ENCODE data around the gene MYO10.
"Not testable (repeated sequence)": the region's sequence is repeated elsewhere in the genome, so short reads cannot be mapped to it uniquely, and the experiment has no call there.

Gene MYO10

GRCh38 chr5:16884595-16884994 lies 51.5 kb downstream of the MYO10 start:
- DNase-seq: no peak

- DNase-seq: no peak
These were observed 52.3 kb downstream of the MYO10 start for GRCh38 chr5:16883806-16884205.

DNA sequence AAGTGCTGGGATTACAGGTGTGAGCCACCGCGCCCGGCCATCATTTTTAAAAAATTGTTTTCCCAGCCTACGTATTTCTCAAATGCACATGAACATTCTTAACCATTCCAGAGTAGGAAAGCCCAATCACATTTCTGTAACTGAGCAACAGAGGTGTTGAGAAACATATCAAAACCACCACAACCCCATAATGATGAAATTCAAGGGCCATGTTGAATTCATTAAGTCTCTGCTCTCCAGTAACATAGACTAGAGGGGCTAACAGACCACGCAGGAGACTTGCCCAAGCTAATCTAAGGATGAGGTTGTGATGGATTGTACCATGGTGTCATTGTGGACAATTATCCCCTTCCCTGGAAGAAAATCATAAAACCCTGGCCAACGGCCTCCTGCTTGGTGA lies 52.9 kb downstream of the MYO10 start:
- no peak for DNase-seq

DNA sequence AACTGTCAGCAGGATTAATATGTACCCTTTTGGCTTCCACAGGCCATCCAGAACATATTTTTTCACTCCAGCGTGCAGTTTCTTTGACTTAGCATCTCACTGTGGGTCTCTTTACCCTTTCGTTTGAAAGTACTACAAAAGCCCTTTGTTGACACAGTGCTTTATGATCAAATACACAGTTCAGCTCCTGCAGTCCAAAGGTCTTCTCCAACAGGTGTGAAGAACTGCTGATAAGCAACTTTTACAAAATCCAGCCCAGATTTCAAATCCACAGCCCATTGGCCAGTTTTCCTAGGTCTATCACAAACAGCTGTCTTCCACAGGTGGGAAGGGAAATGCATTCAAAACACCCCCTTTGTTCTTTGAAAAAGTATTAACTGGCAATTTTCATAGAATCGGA lies 54.8 kb downstream of the MYO10 start:
- no peak for DNase-seq

DNA sequence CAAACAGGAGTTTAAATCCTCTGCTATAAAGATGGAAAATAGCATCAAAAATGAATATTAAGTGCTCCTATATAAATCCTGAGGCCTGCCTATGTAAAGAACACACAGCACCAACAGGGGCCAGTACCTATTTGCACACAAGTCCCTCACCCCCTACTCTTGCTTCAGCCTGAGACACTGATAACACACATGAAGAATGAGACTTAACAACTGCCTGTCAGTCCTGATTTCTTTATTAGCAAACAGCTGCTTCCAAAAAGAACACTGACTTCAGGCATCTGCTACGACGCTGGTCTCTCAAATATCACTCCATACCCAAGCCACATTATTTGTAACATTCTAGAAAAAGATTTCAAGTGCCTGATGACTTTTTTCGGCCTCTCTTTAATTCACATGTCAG lies 55.5 kb downstream of the MYO10 start:
- no peak for DNase-seq

DNA sequence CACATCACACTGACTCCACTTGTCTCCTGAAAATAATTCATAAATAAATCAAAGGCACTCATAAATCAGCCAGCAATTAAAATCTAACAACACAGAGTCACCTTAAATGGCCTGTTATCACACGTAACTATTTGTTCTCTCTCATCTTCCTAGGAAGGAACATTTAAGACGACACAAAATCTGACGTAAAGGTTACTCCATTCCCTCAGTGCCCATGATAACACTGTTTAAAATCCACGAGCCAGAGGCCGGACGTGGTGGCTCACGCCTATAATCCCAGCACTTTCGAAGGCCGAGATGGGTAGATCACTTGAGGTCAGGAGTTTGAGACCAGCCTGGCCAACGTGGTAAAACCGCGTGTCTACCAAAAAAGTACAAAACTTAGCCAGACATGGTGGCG lies 56.4 kb downstream of the MYO10 start:
- no peak for DNase-seq

- DNase-seq: no peak
These were observed 56.9 kb downstream of the MYO10 start for GRCh38 chr5:16879191-16879590.

DNA sequence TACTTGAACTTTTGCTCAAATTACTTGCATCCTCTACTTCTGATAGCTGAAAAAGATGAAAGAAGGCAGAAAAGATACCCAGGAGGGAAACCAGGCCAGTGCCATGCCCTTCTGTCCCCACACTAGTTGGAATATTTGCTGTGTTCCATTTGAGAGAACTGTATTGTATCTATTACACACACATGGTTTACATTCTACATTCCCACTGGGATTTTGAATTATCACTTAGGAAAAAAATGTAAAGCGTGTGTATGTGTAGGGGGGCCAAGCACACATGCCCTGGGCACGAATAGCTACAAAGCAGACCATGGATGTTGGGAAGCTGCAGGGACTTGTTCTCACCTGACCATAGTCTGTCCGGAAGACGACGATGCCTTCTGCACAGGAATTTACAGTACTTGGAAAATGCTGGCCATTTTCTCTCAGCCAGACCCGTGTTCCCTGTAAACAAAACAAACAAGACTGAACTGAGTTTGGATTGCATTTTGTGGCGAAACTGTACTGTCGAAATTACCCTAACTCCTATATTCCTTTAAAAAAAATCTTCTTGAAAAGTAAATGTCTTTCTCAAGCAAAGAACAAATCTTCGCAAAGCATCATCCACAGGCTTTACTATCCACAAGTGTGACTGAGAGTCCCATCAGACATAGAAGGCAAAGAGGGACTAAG lies 58.7 kb downstream of the MYO10 start:
- DNase-seq: no peak

- not testable (repeated sequence) for DNase-seq
These were observed 61.7 kb downstream of the MYO10 start for GRCh38 chr5:16874424-16874823.

GRCh38 chr5:16871746-16872339 lies 64.2 kb downstream of the MYO10 start:
- DNase-seq: no peak

GRCh38 chr5:16870878-16871277 lies 65.2 kb downstream of the MYO10 start:
- DNase-seq: no peak

- no peak for DNase-seq
These were observed 66.0 kb downstream of the MYO10 start for GRCh38 chr5:16869821-16870796.

DNA sequence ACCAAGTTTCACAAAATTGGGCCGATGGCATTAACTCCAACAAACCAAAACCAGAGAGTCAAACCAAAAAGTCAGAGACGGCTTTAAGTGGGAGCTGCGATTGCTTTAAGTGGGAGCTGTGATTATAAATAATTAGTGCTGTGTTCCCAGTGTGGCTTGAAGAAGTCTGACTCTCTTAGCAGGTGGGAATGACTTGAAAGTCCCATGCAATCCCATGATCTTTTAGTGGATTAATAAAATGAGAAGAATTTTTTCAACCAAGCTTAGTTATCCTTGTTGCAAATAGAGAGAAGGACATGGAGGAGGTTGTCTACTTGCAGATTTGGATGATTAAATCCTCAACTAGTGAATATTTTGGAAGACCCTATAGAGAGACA lies 68.5 kb downstream of the MYO10 start:
- DNase-seq: no peak

DNA sequence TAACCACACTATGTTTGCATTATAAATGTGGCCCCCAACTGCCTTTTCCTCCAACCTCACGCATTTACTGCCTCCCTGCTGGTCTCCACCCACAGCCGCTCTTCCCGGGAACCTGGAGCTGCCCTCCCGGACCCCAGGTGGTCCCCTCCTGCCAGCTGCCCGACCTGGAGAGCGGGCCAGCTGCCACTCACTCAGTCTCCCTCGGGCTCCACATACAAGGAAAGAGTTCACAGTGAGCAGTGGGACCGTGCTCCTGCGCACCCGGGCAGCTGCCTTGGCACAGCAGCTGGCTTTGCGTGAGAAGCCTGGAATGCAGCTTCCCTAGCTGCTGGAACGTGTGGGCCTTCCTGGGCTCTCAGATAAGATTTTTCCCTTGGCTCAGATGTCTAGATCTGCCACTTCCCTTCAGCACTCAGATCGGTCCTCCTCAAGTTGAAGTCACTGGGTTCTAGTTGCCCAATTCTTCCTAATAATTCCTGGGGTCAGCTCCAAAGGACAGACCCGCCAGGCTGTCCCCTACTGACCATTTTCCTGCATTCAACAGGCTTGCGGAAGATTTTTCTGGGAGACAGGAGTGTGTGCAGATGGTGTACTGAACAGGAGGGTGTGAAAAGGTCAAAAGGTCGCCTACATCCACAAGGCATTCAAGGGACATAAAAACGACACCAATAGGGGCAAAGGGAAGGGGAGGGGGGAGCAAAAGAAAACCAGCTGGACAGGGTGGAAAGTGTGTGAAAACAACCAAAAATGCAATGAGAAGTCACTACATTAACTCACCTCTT lies 69.1 kb downstream of the MYO10 start:
- no peak for DNase-seq

DNA sequence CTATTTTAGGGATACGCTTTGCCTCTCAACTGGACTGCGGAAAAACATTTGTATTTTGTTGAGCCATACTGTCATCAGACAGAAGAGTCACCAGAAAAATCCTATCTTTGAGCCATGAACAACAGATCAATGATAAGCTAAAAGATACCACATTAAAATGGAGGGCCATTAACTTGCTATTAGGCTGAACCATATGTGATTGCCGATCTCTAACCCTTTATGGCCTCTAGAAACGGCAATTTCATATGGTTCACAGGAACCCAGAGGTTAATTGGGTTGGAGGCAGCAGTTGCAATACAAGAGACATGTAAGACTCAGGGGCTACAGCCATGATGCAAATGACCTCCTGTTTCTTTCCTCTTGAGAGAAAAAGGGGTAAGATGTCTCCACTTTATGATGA lies 69.8 kb downstream of the MYO10 start:
- no peak for DNase-seq

DNA sequence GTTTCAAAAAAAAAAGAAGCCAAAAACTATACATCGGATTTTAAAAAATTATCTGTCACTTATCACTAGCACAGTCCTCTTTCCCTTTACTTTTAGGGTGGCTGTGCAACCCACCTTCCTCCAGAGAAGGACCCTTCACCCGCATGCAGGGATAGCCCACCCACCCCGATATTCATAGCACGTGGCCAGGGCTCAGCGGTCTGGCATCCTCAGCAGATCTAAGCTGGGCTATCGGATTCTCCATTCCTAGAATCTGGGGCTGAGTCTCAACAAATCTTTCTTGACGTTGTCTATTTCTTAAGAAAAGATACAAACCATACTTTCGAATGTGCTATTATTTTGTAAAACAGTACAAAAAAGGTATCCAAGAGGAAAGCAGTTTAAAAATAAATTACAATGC lies 70.9 kb downstream of the MYO10 start:
- DNase-seq: no peak

DNA sequence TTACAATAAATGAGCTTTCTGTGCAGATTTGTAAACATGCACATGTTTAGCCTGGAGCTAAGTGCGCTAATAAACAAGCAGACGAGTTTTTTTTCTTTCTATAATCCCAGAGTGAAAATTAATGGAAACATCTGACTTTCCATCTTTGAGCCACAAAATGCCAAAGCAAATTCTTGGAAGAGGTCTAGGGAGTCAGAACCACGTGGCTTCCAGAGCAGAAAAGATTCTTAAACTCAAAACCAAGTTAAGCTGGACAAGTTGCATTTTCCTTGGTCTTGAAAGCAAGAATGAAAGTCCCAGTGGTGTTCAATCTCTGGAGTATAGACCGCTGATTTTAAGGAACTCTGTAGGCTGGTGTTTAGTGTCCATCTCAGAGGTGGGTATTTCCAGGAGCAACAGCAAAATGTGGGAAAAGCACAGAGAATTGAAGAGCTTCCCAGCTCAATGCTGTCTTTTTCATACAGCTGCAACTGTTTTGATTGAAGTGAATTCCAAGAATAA lies 71.4 kb downstream of the MYO10 start:
- no peak for DNase-seq

- no peak for DNase-seq
These were observed 72.6 kb downstream of the MYO10 start for GRCh38 chr5:16863469-16863946.

DNA sequence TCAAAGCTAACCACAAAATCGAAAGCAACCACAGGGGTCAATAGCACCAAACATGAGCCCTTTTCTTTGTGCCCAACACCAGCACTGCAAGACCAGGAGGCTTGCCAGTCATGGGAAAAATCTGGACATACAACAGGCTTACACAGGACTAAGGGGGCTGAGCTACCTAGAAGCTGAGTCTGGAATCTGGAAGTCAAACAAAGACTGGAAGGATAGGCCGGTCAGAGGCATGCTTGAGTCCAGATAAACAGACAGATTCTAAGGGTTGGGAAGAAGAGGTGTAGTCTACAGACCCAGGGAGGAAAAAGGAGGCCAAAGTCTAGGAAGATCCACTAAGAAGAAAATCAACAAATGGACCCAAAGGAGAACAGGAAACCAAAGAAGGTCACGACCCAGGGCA lies 73.3 kb downstream of the MYO10 start:
- DNase-seq: no peak

DNA sequence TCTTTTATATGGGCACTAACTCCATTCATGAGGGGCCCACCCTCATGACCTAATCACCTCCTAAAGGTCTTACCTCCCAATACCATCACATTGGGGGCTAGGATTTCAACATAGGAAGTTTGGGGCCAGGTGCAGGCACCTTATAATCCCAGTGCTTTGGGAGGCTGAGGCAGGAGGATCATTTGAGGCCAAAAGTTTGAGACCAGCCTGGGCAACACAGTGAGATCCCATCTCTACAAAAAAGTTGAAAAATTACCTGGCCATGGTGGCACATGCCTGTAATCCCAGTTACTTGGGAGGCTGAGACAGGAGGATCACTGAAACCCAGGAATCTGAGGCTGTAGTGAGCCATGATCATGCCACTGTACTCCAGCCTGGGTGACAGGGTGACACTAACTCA lies 76.7 kb downstream of the MYO10 start:
- DNase-seq: no peak

- no peak for DNase-seq
These were observed 77.9 kb downstream of the MYO10 start for GRCh38 chr5:16858151-16858550.

DNA sequence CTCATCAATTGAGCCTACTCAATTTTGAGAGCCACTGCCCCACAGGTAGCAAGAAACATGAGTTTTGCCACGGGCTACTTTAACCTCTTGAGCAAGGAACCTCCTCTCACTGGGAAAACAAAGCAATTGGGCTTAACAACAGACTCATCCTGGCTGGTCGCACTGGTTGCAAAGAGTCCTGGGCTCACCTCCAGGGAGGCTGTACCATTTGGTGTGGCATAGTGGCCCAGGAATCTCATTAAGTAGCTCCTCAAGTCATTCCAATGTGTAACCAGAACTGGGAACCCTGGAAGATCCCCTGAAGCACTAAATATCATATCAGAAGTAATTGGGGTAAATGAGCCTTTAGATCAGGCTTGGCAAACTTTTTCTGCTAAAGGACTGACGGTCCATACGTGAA lies 78.5 kb downstream of the MYO10 start:
- no peak for DNase-seq

DNA sequence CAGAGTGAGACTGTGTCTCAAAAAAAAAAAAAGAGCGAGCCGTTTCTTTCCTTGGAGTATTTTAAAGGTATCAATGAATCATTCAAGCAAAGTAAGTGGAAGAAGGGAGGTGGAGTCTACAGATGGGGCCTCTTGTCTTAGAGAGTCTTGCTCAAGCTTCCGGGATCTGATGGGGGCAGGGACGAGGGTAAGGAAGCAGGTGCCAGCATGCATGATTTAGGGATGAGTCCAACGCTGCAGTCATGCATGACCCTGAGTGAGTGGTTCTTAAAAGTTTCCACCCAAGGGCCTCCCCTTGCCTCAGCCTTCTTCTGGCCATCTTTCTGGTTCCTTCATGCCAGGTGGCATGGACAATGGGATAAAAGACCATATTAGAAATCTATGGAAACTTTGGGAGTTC lies 79.6 kb downstream of the MYO10 start:
- DNase-seq: no peak
